Caco-2 (cell line): Measurements from ENCODE around the gene HNRNPU. TPM values are rescaled to one million over a fixed set of nuclear protein-coding genes. Genes with fewer than 3 reads are reported as not detected.

Source experiments
- BruUV-seq: library from RNA; stranded (reverse); fragments of 400-500 nt; replicated peaks from 2 replicates; lab custom pipeline; 2021; lab: Mats Ljungman, UMichigan
- CTCF ChIA-PET: fragments of 300-600 bp; sonication (Branson Sonifier 250); formaldehyde crosslinking; loops from one replicate; lab custom pipeline; 2022; ENCODE audit warnings: antibody characterized with exemption; lab: Charles Lee
- POLR2A ChIA-PET: fragments of 300-600 bp; sonication (Branson Sonifier 250); formaldehyde crosslinking; loops from one replicate; lab custom pipeline; 2022; ENCODE audit warnings: antibody characterized with exemption; lab: Charles Lee
- DNase-seq, 2 experiments: peaks; one replicate each; pipeline versions ENCODE4 v3.0.0 to v3.0.0-alpha.2; 2020 to 2022
- H3K27me3 ChIP-seq: replicated peaks from 2 replicates; pipeline ENCODE4 v1.6.0; 2011; ENCODE audit warnings: low read length; ENCODE audit not compliant: control insufficient read depth, insufficient read depth
- H3K36me3 ChIP-seq: 2 replicates; pipeline ENCODE4 v1.5.1; 2011; ENCODE audit warnings: low read length; ENCODE audit not compliant: control insufficient read depth, insufficient read depth
- H3K4me1 ChIP-seq: fragments of 250-450 bp; sonication (Bioruptor Pico); 2 replicates; pipeline ENCODE4 v1.5.1; 2020; ENCODE audit warnings: mild to moderate bottlenecking
- H3K4me3 ChIP-seq: 2 replicates; pipeline ENCODE4 v1.5.1; 2011; ENCODE audit warnings: low read depth, mild to moderate bottlenecking, control low read depth, low read length
- H3K9me3 ChIP-seq: fragments of 250-450 bp; sonication (Bioruptor Pico); 2 replicates; pipeline ENCODE4 v1.5.1; 2020; ENCODE audit warnings: mild to moderate bottlenecking, moderate library complexity
- H3K27ac Mint-ChIP-seq: one replicate; pipeline ENCODE4 v1.8.0; 2022; ENCODE audit warnings: mixed read lengths; ENCODE audit not compliant: unreplicated experiment
- H3K27me3 Mint-ChIP-seq: one replicate; pipeline ENCODE4 v1.8.0; 2022; ENCODE audit warnings: mixed read lengths; ENCODE audit not compliant: insufficient read depth, unreplicated experiment
- H3K36me3 Mint-ChIP-seq: one replicate; pipeline ENCODE4 v1.8.0; 2022; ENCODE audit warnings: mild to moderate bottlenecking, mixed read lengths; ENCODE audit not compliant: insufficient read depth, unreplicated experiment
- H3K4me1 Mint-ChIP-seq: one replicate; pipeline ENCODE4 v1.8.0; 2022; ENCODE audit warnings: low read depth, mixed read lengths; ENCODE audit not compliant: unreplicated experiment
- H3K4me3 Mint-ChIP-seq: one replicate; pipeline ENCODE4 v1.8.0; 2022; ENCODE audit warnings: mild to moderate bottlenecking, moderate library complexity, mixed read lengths; ENCODE audit not compliant: unreplicated experiment
- H3K9me3 Mint-ChIP-seq: one replicate; pipeline ENCODE4 v1.8.0; 2022; ENCODE audit warnings: mixed read lengths; ENCODE audit not compliant: unreplicated experiment
- CTCF ChIP-seq, 2 experiments: fragments of 200-600 bp in 1 of 2; IDR thresholded peaks; 1 replicate in 1 of 2; 2 replicates in 1 of 2; pipeline versions ENCODE4 v1.5.1 to v1.8.0; 2011 to 2022; ENCODE audit warnings: antibody characterized with exemption in 1 of 2, control low read depth in 1 of 2, inconsistent platforms in 1 of 2, low read depth in 1 of 2, low read length in 1 of 2, mild to moderate bottlenecking in 1 of 2, moderate library complexity in 1 of 2; ENCODE audit not compliant: insufficient read depth in 1 of 2, severe bottlenecking in 1 of 2, unreplicated experiment in 1 of 2
- intact Hi-C: fragments of 100-400 bp; cut with micrococcal nuclease; formaldehyde crosslinking; loops from one replicate; pipeline ENCODE4 v1.10.0; 2022; ENCODE audit not compliant: unreplicated experiment
- total RNA-seq: library from RNA; stranded (reverse); gene quantifications from 2 replicates; pipeline ENCODE4 v1.2.3, GENCODE V29; 2022

The HNRNPU gene
- total RNA-seq, 1 experiment from 2014 or later: 478 TPM

DNA sequence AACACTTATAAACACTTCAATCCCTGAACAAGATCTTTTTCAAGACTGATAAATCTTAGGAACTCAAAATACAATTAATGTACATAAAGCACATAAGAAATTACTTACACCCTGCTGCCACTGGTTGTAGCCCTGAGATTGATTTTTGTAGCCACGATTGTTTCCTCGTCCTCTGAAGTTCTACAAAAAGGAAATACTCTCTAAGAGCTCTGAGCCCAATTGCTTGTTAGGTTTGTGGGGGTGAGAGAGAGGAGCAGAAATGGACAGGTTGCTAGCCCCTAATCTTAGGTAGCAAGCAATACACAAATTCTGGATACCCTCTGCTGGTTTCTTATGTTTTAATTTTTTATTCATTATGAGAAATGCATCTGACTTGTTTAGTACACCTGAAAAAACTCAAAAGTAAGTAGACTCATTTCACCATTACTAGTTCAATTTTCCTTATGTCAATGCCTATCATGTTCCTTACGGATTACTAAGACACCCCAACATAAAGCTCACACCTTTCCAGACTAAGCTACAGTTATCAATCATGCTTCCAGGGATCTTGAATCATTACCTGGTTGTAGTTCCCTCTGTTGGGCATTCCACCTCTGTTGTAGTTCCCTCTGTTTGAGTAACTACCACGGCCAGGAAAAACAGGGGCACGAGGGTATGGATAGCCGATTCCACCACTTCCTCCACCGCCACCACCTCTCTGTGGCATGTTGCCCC, 9.3 kb downstream of the HNRNPU start:
- no peaks in the 10 kb centered on the region for H3K27me3 ChIP-seq
- no peak overlapping the region for H3K27ac Mint-ChIP-seq
- TF ChIP-seq CTCF (IDR thresholded peaks at IDR 0.05; ENCODE audit: insufficient read depth in 1 of 2, low read depth in 1 of 2, low read length in 1 of 2, severe bottlenecking in 1 of 2, unreplicated experiment in 1 of 2): no peak
- BruUV-seq: no TSS peak
- H3K36me3 Mint-ChIP-seq: peaks cover 99% of the 10 kb centered on the region
- H3K27me3 Mint-ChIP-seq: no peaks in the 10 kb centered on the region
- no peak overlapping the region for H3K4me3 ChIP-seq
- DNase-seq: no peak
- H3K4me3 Mint-ChIP-seq: no peak overlapping the region
- no peaks in the 10 kb centered on the region for H3K9me3 ChIP-seq
- CTCF ChIA-PET: no interaction called here
- H3K36me3 ChIP-seq: peaks cover 3% of the 10 kb centered on the region
- POLR2A ChIA-PET: interaction anchor here (0.7 kb wide), 1 partner anchor 13 kb away, joined by 3 read pairs; no protein-coding TSS in a partner anchor
- intact Hi-C loops: no loop called here
- H3K9me3 Mint-ChIP-seq: no peaks in the 10 kb centered on the region
- peaks cover 19% of the 10 kb centered on the region for H3K4me1 Mint-ChIP-seq
- 0 out of 2 replicates have a peak, but pooled peaks cover under 1% of the 10 kb centered on the region for H3K4me1 ChIP-seq

DNA sequence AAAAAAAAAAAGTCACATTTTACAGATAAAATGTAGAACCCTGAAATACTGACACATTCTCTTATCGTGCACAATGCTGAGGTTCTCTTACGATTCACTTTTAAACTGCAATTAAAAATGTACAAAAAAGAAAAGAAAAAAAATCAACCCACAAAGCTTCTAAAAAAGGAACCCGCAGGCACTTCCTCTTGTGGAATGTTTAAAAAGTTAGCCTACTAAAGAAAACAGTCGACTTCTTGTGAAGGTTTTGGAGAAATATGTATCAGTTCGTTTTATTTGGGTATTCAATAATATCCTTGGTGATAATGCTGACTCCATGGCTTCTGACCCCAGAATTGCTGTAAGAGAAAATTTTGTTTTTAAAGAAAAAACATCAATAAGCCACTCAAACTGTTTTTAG, 10.2 kb downstream of the HNRNPU start:
- Histone ChIP-seq H3K9me3 (no peaks in the 10 kb centered on the region), H3K4me3 (no peak overlapping the region), H3K4me1 (0 out of 2 replicates have a peak, but pooled peaks cover 5% of the 10 kb centered on the region), H3K36me3 (peaks cover 1% of the 10 kb centered on the region), H3K27me3 (no peaks in the 10 kb centered on the region)
- no peaks in the 10 kb centered on the region for H3K27me3 Mint-ChIP-seq
- H3K36me3 Mint-ChIP-seq: peaks cover 99% of the 10 kb centered on the region
- no TSS peak for BruUV-seq
- TF ChIP-seq CTCF (IDR thresholded peaks at IDR 0.05; ENCODE audit: insufficient read depth in 1 of 2, low read depth in 1 of 2, low read length in 1 of 2, severe bottlenecking in 1 of 2, unreplicated experiment in 1 of 2): no peak
- H3K27ac Mint-ChIP-seq: no peak overlapping the region
- no peak for DNase-seq
- intact Hi-C loops: no loop called here
- no peak overlapping the region for H3K4me3 Mint-ChIP-seq
- POLR2A ChIA-PET: no interaction called here
- CTCF ChIA-PET: no interaction called here
- no peaks in the 10 kb centered on the region for H3K9me3 Mint-ChIP-seq
- peaks cover 22% of the 10 kb centered on the region for H3K4me1 Mint-ChIP-seq

- no peak overlapping the region for H3K4me3 Mint-ChIP-seq
Measured at GRCh38 chr1:244852694-244853093, 11.6 kb downstream of the HNRNPU start.

More at GRCh38 chr1:244852694-244853093, 11.6 kb downstream of the HNRNPU start:
- Histone ChIP-seq H3K9me3 (no peaks in the 10 kb centered on the region), H3K4me1 (0 out of 2 replicates have a peak, but pooled peaks cover 5% of the 10 kb centered on the region), H3K4me3 (no peak overlapping the region), H3K36me3 (peaks cover 1% of the 10 kb centered on the region), H3K27me3 (no peaks in the 10 kb centered on the region)
- Mint-ChIP-seq H3K4me1 (peaks cover 29% of the 10 kb centered on the region), H3K9me3 (no peaks in the 10 kb centered on the region), H3K27me3 (no peaks in the 10 kb centered on the region), H3K27ac (no peak overlapping the region), H3K36me3 (peaks cover 99% of the 10 kb centered on the region)
- BruUV-seq: no TSS peak
- ChIA-PET CTCF (no interaction called here), POLR2A (no interaction called here)
- DNase-seq: no peak
- TF ChIP-seq CTCF (IDR thresholded peaks at IDR 0.05; ENCODE audit: insufficient read depth in 1 of 2, low read depth in 1 of 2, low read length in 1 of 2, severe bottlenecking in 1 of 2, unreplicated experiment in 1 of 2): no peak
- intact Hi-C loops: no loop called here
